Amniotic stem cell (primary cell): ENCODE data around the gene FOSB.

Source experiments
- DNase-seq: peaks from one replicate; lab custom pipeline; 2025; lab: John Stamatoyannopoulos, UW

FOSB gene

GRCh38 chr19:45524575-45525129 lies 56.9 kb downstream of the FOSB start:
- no peak for DNase-seq
